ENCODE measurements around the gene GTF2F2.
A peak's percentile ranks its signal among the peaks of the same experiment; 100 is the strongest.

GTF2F2 gene

DNA sequence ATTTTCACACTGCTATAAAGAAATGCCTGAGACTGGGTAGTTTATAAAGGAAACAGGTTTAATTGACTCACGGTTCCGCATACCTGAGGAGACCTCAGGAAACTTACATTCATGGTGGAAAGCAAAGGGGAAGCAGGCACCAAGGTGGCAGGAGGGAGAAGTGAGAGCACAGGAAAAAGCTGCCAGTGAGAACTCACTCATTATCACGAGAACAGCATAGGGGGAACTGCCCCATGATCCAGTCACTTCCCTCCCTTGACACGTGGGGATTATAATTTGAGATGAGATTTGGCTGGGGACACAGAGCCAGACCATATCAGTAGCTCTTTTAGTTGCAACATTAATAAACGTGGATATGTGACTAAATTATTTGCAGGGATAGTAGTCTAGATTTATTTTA lies 84.8 kb downstream of the GTF2F2 start:
- DNase-seq = no peak
- TF ChIP-seq, protein P1, sequence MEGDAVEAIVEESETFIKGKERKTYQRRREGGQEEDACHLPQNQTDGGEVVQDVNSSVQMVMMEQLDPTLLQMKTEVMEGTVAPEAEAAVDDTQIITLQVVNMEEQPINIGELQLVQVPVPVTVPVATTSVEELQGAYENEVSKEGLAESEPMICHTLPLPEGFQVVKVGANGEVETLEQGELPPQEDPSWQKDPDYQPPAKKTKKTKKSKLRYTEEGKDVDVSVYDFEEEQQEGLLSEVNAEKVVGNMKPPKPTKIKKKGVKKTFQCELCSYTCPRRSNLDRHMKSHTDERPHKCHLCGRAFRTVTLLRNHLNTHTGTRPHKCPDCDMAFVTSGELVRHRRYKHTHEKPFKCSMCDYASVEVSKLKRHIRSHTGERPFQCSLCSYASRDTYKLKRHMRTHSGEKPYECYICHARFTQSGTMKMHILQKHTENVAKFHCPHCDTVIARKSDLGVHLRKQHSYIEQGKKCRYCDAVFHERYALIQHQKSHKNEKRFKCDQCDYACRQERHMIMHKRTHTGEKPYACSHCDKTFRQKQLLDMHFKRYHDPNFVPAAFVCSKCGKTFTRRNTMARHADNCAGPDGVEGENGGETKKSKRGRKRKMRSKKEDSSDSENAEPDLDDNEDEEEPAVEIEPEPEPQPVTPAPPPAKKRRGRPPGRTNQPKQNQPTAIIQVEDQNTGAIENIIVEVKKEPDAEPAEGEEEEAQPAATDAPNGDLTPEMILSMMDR (IDR thresholded peaks at IDR 0.05; ENCODE audit: low read depth, low read length, missing control alignments) = no peak
- in situ Hi-C loops (cut with HindIII; ENCODE audit: low pct_ligation_motif_present, low sequenced_read_pairs) = no loop called here
- Histone ChIP-seq H3K27me3 (replicated peaks) (no peaks in the 10 kb centered on the region), H3K4me3 (ENCODE audit: low read depth, low read length) (no peak overlapping the region), H3K36me3 (replicated peaks) (peaks cover under 1% of the 10 kb centered on the region), H3K27ac (peak overlapping the region; percentile 8)

DNA sequence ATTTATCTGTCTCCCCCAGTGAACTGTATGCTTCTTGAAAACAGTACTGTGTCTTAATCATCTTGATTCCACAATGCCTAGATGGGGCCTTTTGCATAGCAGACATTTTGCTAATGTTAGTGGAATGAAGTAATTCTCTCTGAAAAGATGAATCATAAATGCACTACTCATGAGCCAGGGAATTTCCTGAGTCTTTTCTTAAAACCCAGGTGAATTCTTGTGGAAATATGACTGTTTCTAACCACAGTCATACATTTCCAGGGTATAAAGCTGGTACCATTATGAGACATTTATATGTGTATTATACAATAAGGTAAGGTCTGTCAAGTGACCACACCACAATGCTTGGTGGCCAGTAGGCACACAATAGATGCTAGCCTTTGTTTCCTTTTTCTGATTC lies 86.0 kb downstream of the GTF2F2 start:
- in situ Hi-C loops (cut with HindIII; ENCODE audit: low pct_ligation_motif_present, low sequenced_read_pairs) = no loop called here
- Histone ChIP-seq H3K27me3 (replicated peaks) (no peaks in the 10 kb centered on the region), H3K27ac (peak overlapping the region; percentile 84), H3K4me3 (ENCODE audit: low read depth, low read length) (no peak overlapping the region), H3K36me3 (replicated peaks) (peaks cover 3% of the 10 kb centered on the region)
- TF ChIP-seq, protein P1 (IDR thresholded peaks at IDR 0.05; ENCODE audit: low read depth, low read length, missing control alignments) = no peak
- DNase-seq = peak; percentile 79

DNA sequence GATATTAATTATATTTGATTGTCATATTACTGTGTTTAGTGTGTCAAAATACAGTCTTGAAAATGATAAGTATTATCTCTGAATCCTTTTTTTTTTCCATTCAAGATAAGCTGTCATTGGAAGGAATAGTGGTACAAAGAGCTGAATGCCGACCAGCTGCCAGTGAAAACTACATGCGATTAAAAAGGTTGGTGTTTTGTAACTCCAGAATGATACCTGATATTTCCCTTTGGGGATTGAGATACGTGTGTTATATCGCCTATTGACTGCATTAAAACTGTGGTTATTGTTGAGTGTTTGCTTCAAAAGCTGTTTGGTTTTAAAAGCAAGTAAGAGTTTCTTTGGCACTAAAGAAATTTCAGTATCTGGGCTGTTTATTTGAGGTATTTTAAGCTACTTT lies 87.0 kb downstream of the GTF2F2 start:
- TF ChIP-seq, protein P1 (IDR thresholded peaks at IDR 0.05; ENCODE audit: low read depth, low read length, missing control alignments) = no peak
- in situ Hi-C loops (cut with HindIII; ENCODE audit: low pct_ligation_motif_present, low sequenced_read_pairs) = no loop called here
- H3K27ac ChIP-seq = peak overlapping the region; percentile 84

DNA sequence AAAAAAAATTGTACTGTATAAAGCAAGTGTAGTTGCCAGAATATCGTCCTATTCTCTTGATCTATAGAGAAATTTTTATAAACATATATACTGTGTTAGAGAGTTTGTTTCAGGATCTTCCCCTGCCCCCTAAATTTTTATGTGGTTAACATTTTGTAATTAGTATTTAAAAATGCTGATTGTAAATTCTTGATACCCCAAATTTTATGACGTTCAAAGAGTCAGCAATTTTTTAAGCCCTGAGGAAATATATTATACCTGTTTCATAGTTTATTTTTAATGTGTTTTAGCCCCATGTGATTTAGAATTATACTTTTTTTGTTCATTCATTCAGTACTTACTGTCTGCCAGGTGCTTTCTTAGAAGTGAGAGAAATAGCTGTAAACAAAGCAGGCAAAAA lies 87.8 kb downstream of the GTF2F2 start:
- Histone ChIP-seq H3K36me3 (replicated peaks) (peaks cover 3% of the 10 kb centered on the region), H3K27me3 (replicated peaks) (no peaks in the 10 kb centered on the region), H3K27ac (no peak overlapping the region), H3K4me3 (ENCODE audit: low read depth, low read length) (no peak overlapping the region)
- no peak for DNase-seq
- in situ Hi-C loops (cut with HindIII; ENCODE audit: low pct_ligation_motif_present, low sequenced_read_pairs) = no loop called here
- TF ChIP-seq, protein P1 (IDR thresholded peaks at IDR 0.05; ENCODE audit: low read depth, low read length, missing control alignments) = no peak

More for the DNA sequence above, 87.0 kb downstream of the GTF2F2 start:
- peaks cover 3% of the 10 kb centered on the region for H3K36me3 ChIP-seq (replicated peaks)
- H3K27me3 ChIP-seq (replicated peaks) = no peaks in the 10 kb centered on the region
- DNase-seq = no peak
- H3K4me3 ChIP-seq (ENCODE audit: low read depth, low read length) = no peak overlapping the region

DNA sequence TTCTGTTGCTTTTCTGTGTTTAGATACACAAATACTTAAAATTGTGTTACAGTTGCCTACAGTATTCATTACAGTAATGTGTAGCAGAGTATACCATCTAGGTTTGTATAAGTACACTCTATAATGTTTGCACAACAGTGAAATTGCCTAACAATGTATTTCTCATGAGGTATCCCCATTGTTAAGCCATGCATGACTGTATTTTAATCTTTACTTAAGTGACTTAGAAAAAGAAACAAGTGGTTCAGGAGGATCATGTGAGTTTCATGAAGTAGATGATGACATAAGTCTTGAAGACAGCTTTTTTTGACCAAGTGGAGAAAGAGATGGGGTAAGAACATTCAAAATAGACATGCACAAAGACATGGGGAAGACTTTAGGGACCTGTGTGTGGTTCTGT lies 88.9 kb downstream of the GTF2F2 start:
- Histone ChIP-seq H3K27me3 (replicated peaks) (no peaks in the 10 kb centered on the region), H3K36me3 (replicated peaks) (peaks cover 3% of the 10 kb centered on the region), H3K4me3 (ENCODE audit: low read depth, low read length) (no peak overlapping the region), H3K27ac (no peak overlapping the region)
- in situ Hi-C loops (cut with HindIII; ENCODE audit: low pct_ligation_motif_present, low sequenced_read_pairs) = no loop called here
- no peak for DNase-seq
- TF ChIP-seq, protein P1 (IDR thresholded peaks at IDR 0.05; ENCODE audit: low read depth, low read length, missing control alignments) = no peak

DNA sequence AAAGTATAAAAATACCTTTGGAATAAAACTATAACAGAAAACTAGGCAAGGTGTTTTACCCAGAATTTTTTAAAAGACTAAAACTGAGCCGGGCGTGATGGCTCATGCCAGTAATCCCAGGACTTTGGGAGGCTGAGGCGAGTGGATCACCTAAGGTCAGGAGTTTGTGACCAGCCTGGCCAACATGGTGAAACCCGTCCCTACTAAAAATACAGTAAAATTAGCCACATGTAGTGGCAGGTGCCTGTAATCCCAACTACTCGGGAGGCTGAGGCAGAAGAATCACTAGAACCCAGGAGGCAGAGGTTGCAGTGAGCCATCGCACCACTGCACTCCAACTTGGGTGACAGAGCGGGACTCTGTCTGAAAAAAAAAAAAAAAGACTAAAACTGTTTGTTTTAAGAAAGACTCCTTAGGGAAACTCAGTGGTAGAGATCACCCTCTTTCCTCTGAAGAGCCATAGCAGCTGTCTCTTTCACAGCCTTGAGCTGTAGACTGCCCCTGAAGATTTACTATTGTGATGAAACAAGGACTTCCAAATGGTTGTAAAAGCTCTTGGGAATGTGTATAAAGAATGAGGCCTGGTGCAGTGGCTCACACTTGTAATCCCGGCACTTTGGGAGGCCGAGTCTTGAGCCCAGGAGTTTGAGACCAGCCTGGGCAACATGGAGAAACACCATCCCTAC lies 95.2 kb downstream of the GTF2F2 start:
- no peak for DNase-seq
- TF ChIP-seq, protein P1 (IDR thresholded peaks at IDR 0.05; ENCODE audit: low read depth, low read length, missing control alignments) = no peak

More for the DNA sequence above, 95.2 kb downstream of the GTF2F2 start:
- Histone ChIP-seq H3K27ac (no peak overlapping the region), H3K27me3 (replicated peaks) (no peaks in the 10 kb centered on the region), H3K36me3 (replicated peaks) (no peaks in the 10 kb centered on the region), H3K4me3 (ENCODE audit: low read depth, low read length) (no peak overlapping the region)
- in situ Hi-C loops (cut with HindIII; ENCODE audit: low pct_ligation_motif_present, low sequenced_read_pairs) = no loop called here
